Peyer's patch (tissue), 4 donors: ENCODE measurements around the gene NHEJ1. TPM values are rescaled to one million over a fixed set of nuclear protein-coding genes. Genes with fewer than 3 reads are reported as not detected.
A peak's percentile ranks its signal among the peaks of the same experiment; 100 is the strongest.

Experiments
- DNase-seq, 3 donors: peaks; one replicate each; pipeline ENCODE4 v3.0.0-alpha.2; 2017 to 2019
- H3K27ac ChIP-seq, 4 donors: fragments of 200-600 bp; sonication (generic); one replicate each; pipeline ENCODE4 v1.5.1; 2016 to 2019
- H3K27me3 ChIP-seq, 2 donors: fragments of 200-600 bp; sonication (generic); one replicate each; pipeline ENCODE4 v1.5.1; 2019
- H3K36me3 ChIP-seq, 3 donors: fragments of 200-600 bp; sonication (generic); one replicate each; pipeline ENCODE4 v1.5.1; 2016 to 2019
- H3K4me1 ChIP-seq, 4 donors: fragments of 200-600 bp; sonication (generic); one replicate each; pipeline ENCODE4 v1.5.1; 2016 to 2019
- H3K4me3 ChIP-seq, 4 donors: fragments of 200-600 bp; sonication (generic); 1 replicate in 3 of 4; 2 replicates in 1 of 4; pipeline ENCODE4 v1.5.1; 2016 to 2019; ENCODE audit warnings: mild to moderate bottlenecking in 1 of 4
- H3K9me3 ChIP-seq, 4 donors: fragments of 200-600 bp; sonication (generic); one replicate each; pipeline ENCODE4 v1.5.1; 2016 to 2019; ENCODE audit warnings: mild to moderate bottlenecking in 1 of 4
- POLR2A ChIP-seq, 2 donors: fragments of 450-650 bp; IDR thresholded peaks; one replicate each; pipeline ENCODE4 v1.5.1; 2017; ENCODE audit warnings: antibody characterized with exemption in 2 of 2, mild to moderate bottlenecking in 2 of 2, moderate library complexity in 2 of 2
- total RNA-seq, 4 donors: library from RNA; depleted of rRNA; stranded (reverse); fragments of >200 nt; gene quantifications; one replicate each; pipeline ENCODE4 v1.1.0, GENCODE V29; 2016
- TF ChIP-seq, protein P1 (sequence below), 6 experiments: fragments of 450-650 bp in 4 of 6; fragments of 200-600 bp in 2 of 6; sonication (generic) in 1 of 6; IDR thresholded peaks; one replicate each; pipeline ENCODE4 v1.5.1; 2017 to 2019; ENCODE audit warnings: antibody characterized with exemption in 6 of 6, mild to moderate bottlenecking in 3 of 6, moderate library complexity in 1 of 6

NHEJ1 gene
- total RNA-seq, 4 donors from 2014 or later = 28.1 to 91.6 (median 67.2) TPM

DNA sequence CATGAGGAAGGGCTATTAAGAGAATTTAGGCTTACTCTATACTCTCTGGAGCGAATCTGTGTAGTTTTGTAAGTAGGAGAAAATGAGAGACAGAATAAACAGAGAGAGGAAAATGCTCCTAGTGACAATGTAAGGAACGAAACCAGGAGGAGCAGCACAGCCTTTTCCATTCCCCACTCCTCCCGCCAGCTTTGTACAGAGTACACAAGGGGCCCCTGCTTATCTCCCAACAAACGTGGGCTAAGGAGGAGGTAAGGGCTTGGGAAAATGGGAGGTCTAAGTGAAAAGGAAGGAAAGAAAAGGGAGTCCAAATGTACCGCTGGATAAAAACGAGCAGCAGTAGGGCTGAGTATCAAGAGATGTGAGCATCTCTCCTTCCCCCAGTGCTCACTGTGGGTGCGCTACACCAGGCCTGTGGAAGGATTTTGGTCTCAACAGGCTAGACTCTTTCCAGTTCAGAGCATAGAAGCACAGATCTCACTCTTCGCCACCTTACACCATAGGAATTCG is 87.8 kb downstream of the NHEJ1 start:
- no peak for TF ChIP-seq POLR2A (IDR thresholded peaks at IDR 0.05)
- TF ChIP-seq, protein P1, sequence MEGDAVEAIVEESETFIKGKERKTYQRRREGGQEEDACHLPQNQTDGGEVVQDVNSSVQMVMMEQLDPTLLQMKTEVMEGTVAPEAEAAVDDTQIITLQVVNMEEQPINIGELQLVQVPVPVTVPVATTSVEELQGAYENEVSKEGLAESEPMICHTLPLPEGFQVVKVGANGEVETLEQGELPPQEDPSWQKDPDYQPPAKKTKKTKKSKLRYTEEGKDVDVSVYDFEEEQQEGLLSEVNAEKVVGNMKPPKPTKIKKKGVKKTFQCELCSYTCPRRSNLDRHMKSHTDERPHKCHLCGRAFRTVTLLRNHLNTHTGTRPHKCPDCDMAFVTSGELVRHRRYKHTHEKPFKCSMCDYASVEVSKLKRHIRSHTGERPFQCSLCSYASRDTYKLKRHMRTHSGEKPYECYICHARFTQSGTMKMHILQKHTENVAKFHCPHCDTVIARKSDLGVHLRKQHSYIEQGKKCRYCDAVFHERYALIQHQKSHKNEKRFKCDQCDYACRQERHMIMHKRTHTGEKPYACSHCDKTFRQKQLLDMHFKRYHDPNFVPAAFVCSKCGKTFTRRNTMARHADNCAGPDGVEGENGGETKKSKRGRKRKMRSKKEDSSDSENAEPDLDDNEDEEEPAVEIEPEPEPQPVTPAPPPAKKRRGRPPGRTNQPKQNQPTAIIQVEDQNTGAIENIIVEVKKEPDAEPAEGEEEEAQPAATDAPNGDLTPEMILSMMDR (IDR thresholded peaks at IDR 0.05) = no peak
- DNase-seq = no peak
- peaks cover 0 to 32% (median 0%) of the 10 kb centered on the region in 3 donors for H3K36me3 ChIP-seq
- no peak overlapping the region for H3K4me3 ChIP-seq
- peak overlapping the region in 1 of 4 donors; percentile 87 for H3K27ac ChIP-seq
- H3K9me3 ChIP-seq = no peaks in the 10 kb centered on the region
- peaks cover 0 to 19% (median 6%) of the 10 kb centered on the region in 4 donors for H3K4me1 ChIP-seq
- no peaks in the 10 kb centered on the region for H3K27me3 ChIP-seq

DNA sequence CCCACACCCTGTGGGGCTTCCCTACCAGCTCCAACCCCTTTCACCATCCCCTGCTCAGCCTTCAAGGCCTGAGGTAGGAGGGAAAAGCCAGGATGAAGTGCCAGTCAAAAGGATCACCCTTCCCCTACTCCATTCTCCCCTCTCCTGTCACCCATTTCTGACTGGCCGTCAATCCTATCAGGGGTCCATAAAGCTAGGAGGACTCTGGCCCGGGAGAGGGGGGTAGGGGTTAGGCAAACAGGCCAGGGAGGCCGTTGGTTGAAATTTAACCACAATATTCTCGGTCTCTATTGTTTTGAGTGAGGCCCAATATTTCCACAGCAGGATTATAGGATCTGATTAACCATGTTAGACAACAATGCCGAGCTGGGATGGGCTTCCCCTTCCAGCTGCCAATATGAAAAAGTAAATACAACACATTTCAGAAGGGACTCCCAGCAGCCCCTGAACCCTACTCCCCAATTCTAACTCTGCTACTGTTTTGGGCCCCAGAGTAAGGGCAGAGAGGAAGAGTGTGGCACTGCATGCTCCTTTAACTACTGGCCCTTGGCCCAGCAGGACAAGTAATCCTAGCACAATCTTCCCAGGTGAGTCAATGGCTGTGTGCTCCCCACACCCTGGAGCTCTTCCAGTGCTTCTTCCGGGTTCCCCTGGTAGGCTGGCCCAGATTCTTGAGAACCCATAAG is 89.3 kb downstream of the NHEJ1 start:
- peak overlapping the region in 3 of 4 donors; percentile 43 to 87 (median 51) for H3K27ac ChIP-seq
- H3K27me3 ChIP-seq = no peaks in the 10 kb centered on the region

DNA sequence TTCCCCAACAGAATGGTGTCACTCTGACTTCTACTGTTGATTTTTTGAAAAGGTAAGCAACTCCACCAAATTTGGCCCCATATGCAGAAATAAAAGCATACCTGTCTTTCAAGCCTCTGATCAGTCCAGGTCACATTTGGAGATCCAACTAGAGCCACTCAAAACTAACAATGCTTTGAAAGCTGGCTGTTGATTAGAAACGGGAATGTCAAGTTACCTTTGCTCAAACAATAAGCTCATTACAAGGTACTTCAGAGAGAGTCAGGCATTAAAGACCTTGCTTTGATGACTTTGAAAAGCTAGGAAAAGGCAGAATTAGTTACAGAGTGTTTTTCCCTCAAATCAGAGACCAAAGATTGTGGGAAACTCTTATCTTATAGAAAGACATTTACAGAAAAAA is 95.1 kb downstream of the NHEJ1 start:
- Histone ChIP-seq H3K27me3 (peaks cover 0 to 7% of the 10 kb centered on the region in 2 donors), H3K4me1 (peaks cover 0 to 9% (median under 1%) of the 10 kb centered on the region in 4 donors), H3K9me3 (no peaks in the 10 kb centered on the region), H3K36me3 (no peaks in the 10 kb centered on the region), H3K4me3 (no peak overlapping the region), H3K27ac (no peak overlapping the region)
- DNase-seq = no peak
- TF ChIP-seq, protein P1 (IDR thresholded peaks at IDR 0.05) = no peak
- TF ChIP-seq POLR2A (IDR thresholded peaks at IDR 0.05) = no peak

More for the DNA sequence above, 89.3 kb downstream of the NHEJ1 start:
- TF ChIP-seq, protein P1 (IDR thresholded peaks at IDR 0.05) = peak in 2 of 6 experiments; percentile 10 to 14
- peak in 1 of 2 donors; percentile 54 for TF ChIP-seq POLR2A (IDR thresholded peaks at IDR 0.05)
- no peaks in the 10 kb centered on the region for H3K9me3 ChIP-seq
- H3K36me3 ChIP-seq = peaks cover 0 to 17% (median 0%) of the 10 kb centered on the region in 3 donors
- peak in 2 of 3 donors; percentile 65 to 79 for DNase-seq
- H3K4me1 ChIP-seq = peaks cover 0 to 19% (median 6%) of the 10 kb centered on the region in 4 donors
- H3K4me3 ChIP-seq = peak overlapping the region in 2 of 4 donors; percentile 2 to 12

DNA sequence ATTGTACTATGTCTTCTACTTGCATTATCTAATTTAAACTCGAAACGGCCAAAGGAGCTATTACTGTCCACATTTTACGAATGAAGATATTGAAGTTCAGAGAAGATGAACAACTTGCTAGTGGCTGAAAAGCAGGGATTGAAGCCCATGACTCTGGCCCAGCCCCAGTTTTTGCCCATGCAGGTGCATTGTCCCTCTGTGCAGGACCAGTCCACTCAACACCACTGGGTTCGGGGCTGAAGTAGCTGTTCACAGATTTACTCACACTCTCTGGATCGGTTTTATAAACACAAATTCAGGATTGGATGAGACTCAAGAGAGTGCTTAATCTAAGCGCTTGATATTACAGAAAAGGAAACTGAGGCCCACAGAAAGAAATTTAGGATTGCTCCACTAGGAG is 98.5 kb downstream of the NHEJ1 start:
- no peak for DNase-seq
- H3K9me3 ChIP-seq = peaks cover 0 to 5% (median 0%) of the 10 kb centered on the region in 4 donors

DNA sequence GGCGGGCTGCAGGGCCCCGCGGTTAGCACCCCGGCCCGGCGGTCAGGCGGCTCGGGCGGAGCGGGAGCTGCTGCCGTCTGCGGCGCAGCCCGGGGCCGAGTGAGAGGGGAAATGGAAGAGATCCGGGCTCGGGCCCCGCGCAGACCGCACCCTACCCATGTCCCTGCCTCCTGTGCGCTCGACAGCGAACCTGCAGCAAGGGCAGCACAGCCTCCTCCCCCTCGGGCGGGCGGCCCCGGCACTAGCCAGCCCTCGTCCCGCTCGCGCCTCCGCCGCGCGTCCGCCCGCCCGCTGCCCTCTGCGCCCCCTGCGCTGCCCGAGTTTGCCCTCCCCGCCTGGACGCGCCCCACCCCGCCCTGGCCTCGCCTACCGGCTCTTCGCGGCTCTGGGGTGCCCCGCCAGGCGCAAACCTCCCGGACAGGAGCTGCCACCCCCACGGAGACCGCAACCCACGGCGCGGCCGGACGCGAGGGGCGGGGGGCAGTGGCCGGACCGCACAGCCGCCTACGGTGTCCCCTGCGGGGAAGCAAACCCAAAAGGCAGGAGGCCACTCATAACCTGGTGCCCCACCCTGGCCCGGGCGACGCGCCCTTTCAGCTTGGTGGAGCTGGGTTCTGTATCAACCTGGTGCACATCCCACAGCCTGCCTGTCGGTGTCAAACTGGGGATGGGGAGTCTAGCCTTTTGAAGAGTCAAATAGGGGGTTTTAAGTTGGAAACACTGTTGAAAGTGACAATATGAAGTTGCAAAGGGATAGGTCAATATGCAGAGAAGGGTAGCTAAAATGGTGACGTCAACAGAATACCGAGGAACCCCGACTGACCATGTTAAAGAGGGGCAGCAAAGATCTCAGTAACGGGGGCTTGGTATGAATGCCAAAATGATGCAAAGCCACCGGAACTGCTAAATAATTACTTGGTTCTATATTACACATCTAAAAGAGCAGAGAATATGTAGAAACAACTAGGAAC is 99.5 kb downstream of the NHEJ1 start, which contains the start of gene IHH:
TSS of gene IHH (minus strand) at position 101 of the 971 bp plus-strand sequence. CDS start 454 bp downstream, outside the sequence.
- peak in 2 of 3 donors; percentile 87 to 95 for DNase-seq
- Histone ChIP-seq H3K27ac (peak within 1 kb of the TSS in 3 of 4 donors; percentile 73 to 91 (median 84)), H3K27me3 (peaks cover 0 to 21% of the 10 kb centered on the region in 2 donors), H3K4me3 (peak within 1 kb of the TSS; percentile 6 to 76 (median 54)), H3K9me3 (peaks cover 0 to 5% (median 0%) of the 10 kb centered on the region in 4 donors), H3K36me3 (peaks cover 0 to 17% (median 0%) of the 10 kb centered on the region in 3 donors), H3K4me1 (peaks cover 0 to 42% (median 14%) of the 10 kb centered on the region in 4 donors)
- TF ChIP-seq, protein P1 (IDR thresholded peaks at IDR 0.05) = peak in 2 of 6 experiments; percentile 4 to 10
- TF ChIP-seq POLR2A (IDR thresholded peaks at IDR 0.05) = peak; percentile 87 to 94

More for the DNA sequence above, 98.5 kb downstream of the NHEJ1 start:
- Histone ChIP-seq H3K4me1 (peaks cover 0 to 40% (median 14%) of the 10 kb centered on the region in 4 donors), H3K36me3 (peaks cover 0 to 8% (median 0%) of the 10 kb centered on the region in 3 donors), H3K27me3 (peaks cover 0 to 21% of the 10 kb centered on the region in 2 donors), H3K27ac (no peak overlapping the region), H3K4me3 (no peak overlapping the region)
- no peak for TF ChIP-seq POLR2A (IDR thresholded peaks at IDR 0.05)
